ENCODE measurements around the gene OR2A25. TPM values are rescaled to one million over a fixed set of nuclear protein-coding genes. Genes with fewer than 3 reads are reported as not detected.
"Not testable (repeated sequence)": the region's sequence is repeated elsewhere in the genome, so short reads cannot be mapped to it uniquely, and the experiment has no call there.

Gene OR2A25
- polyA plus RNA-seq, 1 donor: not detected

- 100% methylated on average over 1 of the region's 1 CpG for WGBS (ENCODE audit: insufficient coverage, low lambda C conversion rate)
- Histone ChIP-seq H3K27ac (ENCODE audit: low read length) (no peak overlapping the region), H3K4me1 (ENCODE audit: control insufficient read depth, insufficient read depth, low read length) (peaks cover 12% of the 10 kb centered on the region), H3K36me3 (ENCODE audit: control insufficient read depth, insufficient read depth, low read length) (no peaks in the 10 kb centered on the region), H3K27me3 (ENCODE audit: control insufficient read depth, insufficient read depth, low read length) (no peaks in the 10 kb centered on the region), H3K9me3 (ENCODE audit: control insufficient read depth, low read depth, low read length) (no peaks in the 10 kb centered on the region), H3K4me3 (ENCODE audit: low read length) (no peak overlapping the region)
- no peak for DNase-seq
Observed at GRCh38 chr7:144032985-144033709, 36.5 kb upstream of the OR2A25 start.

- no peak overlapping the region for H3K27ac ChIP-seq (ENCODE audit: low read length)
- no peaks in the 10 kb centered on the region for H3K27me3 ChIP-seq (ENCODE audit: control insufficient read depth, insufficient read depth, low read length)
- H3K36me3 ChIP-seq (ENCODE audit: control insufficient read depth, insufficient read depth, low read length): no peaks in the 10 kb centered on the region
- H3K4me3 ChIP-seq (ENCODE audit: low read length): no peak overlapping the region
- no peaks in the 10 kb centered on the region for H3K9me3 ChIP-seq (ENCODE audit: control insufficient read depth, low read depth, low read length)
- H3K4me1 ChIP-seq (ENCODE audit: control insufficient read depth, insufficient read depth, low read length): peaks cover 12% of the 10 kb centered on the region
- no peak for DNase-seq
Observed at GRCh38 chr7:144035385-144035784, 34.2 kb upstream of the OR2A25 start.

GRCh38 chr7:144036302-144036885 lies 33.2 kb upstream of the OR2A25 start:
- WGBS (ENCODE audit: insufficient coverage, low lambda C conversion rate): 44% methylated on average over 1 of the region's 1 CpG
- no peaks in the 10 kb centered on the region for H3K36me3 ChIP-seq (ENCODE audit: control insufficient read depth, insufficient read depth, low read length)
- no peaks in the 10 kb centered on the region for H3K9me3 ChIP-seq (ENCODE audit: control insufficient read depth, low read depth, low read length)
- H3K4me1 ChIP-seq (ENCODE audit: control insufficient read depth, insufficient read depth, low read length): peaks cover 8% of the 10 kb centered on the region
- no peak overlapping the region for H3K4me3 ChIP-seq (ENCODE audit: low read length)
- no peaks in the 10 kb centered on the region for H3K27me3 ChIP-seq (ENCODE audit: control insufficient read depth, insufficient read depth, low read length)
- H3K27ac ChIP-seq (ENCODE audit: low read length): no peak overlapping the region
- DNase-seq: no peak

- no CpG with 5 or more reads among the region's 1 CpG for WGBS (ENCODE audit: insufficient coverage, low lambda C conversion rate)
- no peaks in the 10 kb centered on the region for H3K27me3 ChIP-seq (ENCODE audit: control insufficient read depth, insufficient read depth, low read length)
Observed at GRCh38 chr7:144037414-144038035, 32.1 kb upstream of the OR2A25 start.

GRCh38 chr7:144038887-144039286 lies 30.7 kb upstream of the OR2A25 start:
- Histone ChIP-seq H3K9me3 (ENCODE audit: control insufficient read depth, low read depth, low read length) (no peaks in the 10 kb centered on the region), H3K36me3 (ENCODE audit: control insufficient read depth, insufficient read depth, low read length) (no peaks in the 10 kb centered on the region), H3K4me1 (ENCODE audit: control insufficient read depth, insufficient read depth, low read length) (no peaks in the 10 kb centered on the region), H3K4me3 (ENCODE audit: low read length) (no peak overlapping the region), H3K27me3 (ENCODE audit: control insufficient read depth, insufficient read depth, low read length) (no peaks in the 10 kb centered on the region), H3K27ac (ENCODE audit: low read length) (no peak overlapping the region)
- no peak for DNase-seq
- WGBS (ENCODE audit: insufficient coverage, low lambda C conversion rate): 80% methylated on average over 1 of the region's 4 CpGs

More at GRCh38 chr7:144037414-144038035, 32.1 kb upstream of the OR2A25 start:
- H3K27ac ChIP-seq (ENCODE audit: low read length): no peak overlapping the region
- H3K36me3 ChIP-seq (ENCODE audit: control insufficient read depth, insufficient read depth, low read length): no peaks in the 10 kb centered on the region
- H3K4me3 ChIP-seq (ENCODE audit: low read length): no peak overlapping the region
- peaks cover 4% of the 10 kb centered on the region for H3K4me1 ChIP-seq (ENCODE audit: control insufficient read depth, insufficient read depth, low read length)
- DNase-seq: no peak
- no peaks in the 10 kb centered on the region for H3K9me3 ChIP-seq (ENCODE audit: control insufficient read depth, low read depth, low read length)

GRCh38 chr7:144048648-144049047 lies 21.0 kb upstream of the OR2A25 start, which contains the start of gene OR2A5:
Gene OR2A5, plus strand, starts transcription at chr7:144048948. Its CDS starts 1,454 bp downstream, at chr7:144050402.
- WGBS (ENCODE audit: insufficient coverage, low lambda C conversion rate): no CpG with 5 or more reads among the region's 1 CpG
- Histone ChIP-seq H3K27me3 (ENCODE audit: control insufficient read depth, insufficient read depth, low read length) (peaks cover 2% of the 10 kb centered on the region), H3K36me3 (ENCODE audit: control insufficient read depth, insufficient read depth, low read length) (no peaks in the 10 kb centered on the region), H3K9me3 (ENCODE audit: control insufficient read depth, low read depth, low read length) (no peaks in the 10 kb centered on the region), H3K4me3 (ENCODE audit: low read length) (no peak within 1 kb of the TSS), H3K27ac (ENCODE audit: low read length) (no peak within 1 kb of the TSS), H3K4me1 (ENCODE audit: control insufficient read depth, insufficient read depth, low read length) (no peaks in the 10 kb centered on the region)
- peak in 1 of 2 donors; percentile 17 for DNase-seq

- Histone ChIP-seq H3K27ac (ENCODE audit: low read length) (no peak overlapping the region), H3K4me1 (ENCODE audit: control insufficient read depth, insufficient read depth, low read length) (no peaks in the 10 kb centered on the region), H3K36me3 (ENCODE audit: control insufficient read depth, insufficient read depth, low read length) (no peaks in the 10 kb centered on the region), H3K9me3 (ENCODE audit: control insufficient read depth, low read depth, low read length) (no peaks in the 10 kb centered on the region), H3K27me3 (ENCODE audit: control insufficient read depth, insufficient read depth, low read length) (peaks cover 2% of the 10 kb centered on the region), H3K4me3 (ENCODE audit: low read length) (no peak overlapping the region)
- 100% methylated on average over 1 of the region's 2 CpGs for WGBS (ENCODE audit: insufficient coverage, low lambda C conversion rate)
- no peak for DNase-seq
Observed at GRCh38 chr7:144049491-144049890, 20.1 kb upstream of the OR2A25 start.

GRCh38 chr7:144050093-144050492 lies 19.5 kb upstream of the OR2A25 start:
- H3K4me1 ChIP-seq (ENCODE audit: control insufficient read depth, insufficient read depth, low read length): no peaks in the 10 kb centered on the region
- no peaks in the 10 kb centered on the region for H3K36me3 ChIP-seq (ENCODE audit: control insufficient read depth, insufficient read depth, low read length)
- no peaks in the 10 kb centered on the region for H3K9me3 ChIP-seq (ENCODE audit: control insufficient read depth, low read depth, low read length)
- H3K27me3 ChIP-seq (ENCODE audit: control insufficient read depth, insufficient read depth, low read length): peaks cover 2% of the 10 kb centered on the region
- no peak for DNase-seq
- no peak overlapping the region for H3K4me3 ChIP-seq (ENCODE audit: low read length)
- no peak overlapping the region for H3K27ac ChIP-seq (ENCODE audit: low read length)
- WGBS (ENCODE audit: insufficient coverage, low lambda C conversion rate): no CpG with 5 or more reads among the region's 3 CpGs

GRCh38 chr7:144050884-144051283 lies 18.7 kb upstream of the OR2A25 start:
- not testable (repeated sequence) for H3K4me3 ChIP-seq (ENCODE audit: low read length); H3K27ac ChIP-seq (ENCODE audit: low read length); DNase-seq; H3K27me3 ChIP-seq (ENCODE audit: control insufficient read depth, insufficient read depth, low read length); H3K36me3 ChIP-seq (ENCODE audit: control insufficient read depth, insufficient read depth, low read length); H3K9me3 ChIP-seq (ENCODE audit: control insufficient read depth, low read depth, low read length); H3K4me1 ChIP-seq (ENCODE audit: control insufficient read depth, insufficient read depth, low read length)
- WGBS (ENCODE audit: insufficient coverage, low lambda C conversion rate): no CpG with 5 or more reads among the region's 8 CpGs

GRCh38 chr7:144057954-144058353 lies 11.7 kb upstream of the OR2A25 start:
- no peaks in the 10 kb centered on the region for H3K27me3 ChIP-seq (ENCODE audit: control insufficient read depth, insufficient read depth, low read length)
- WGBS (ENCODE audit: insufficient coverage, low lambda C conversion rate): 17% methylated on average over 1 of the region's 3 CpGs
- no peak for DNase-seq
- no peaks in the 10 kb centered on the region for H3K4me1 ChIP-seq (ENCODE audit: control insufficient read depth, insufficient read depth, low read length)
- no peaks in the 10 kb centered on the region for H3K36me3 ChIP-seq (ENCODE audit: control insufficient read depth, insufficient read depth, low read length)
- no peaks in the 10 kb centered on the region for H3K9me3 ChIP-seq (ENCODE audit: control insufficient read depth, low read depth, low read length)
- no peak overlapping the region for H3K27ac ChIP-seq (ENCODE audit: low read length)
- H3K4me3 ChIP-seq (ENCODE audit: low read length): no peak overlapping the region
